ENCODE data around the gene MAPKBP1.

Gene MAPKBP1

DNA sequence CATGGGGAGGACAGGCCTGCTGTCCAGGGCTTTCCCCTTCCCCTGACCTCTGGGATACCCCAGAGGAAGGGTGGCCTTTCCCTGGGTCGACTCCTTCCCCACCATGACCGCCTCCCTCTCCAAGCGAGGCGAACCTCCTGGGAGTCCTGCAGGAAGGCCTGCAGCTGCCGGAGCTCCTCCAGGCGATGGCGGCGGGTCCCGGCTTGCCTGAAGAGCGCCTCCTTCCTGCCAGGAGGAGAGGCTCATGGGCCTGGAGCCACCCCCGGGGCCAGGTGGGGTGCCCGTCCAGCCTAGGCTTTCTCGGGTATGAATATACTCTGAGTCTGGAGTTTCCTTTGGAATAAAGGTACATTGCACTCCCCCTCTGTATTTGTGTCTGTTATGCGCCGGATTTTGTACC lies 84.5 kb downstream of the MAPKBP1 start:
- no peaks in the 10 kb centered on the region for H3K36me3 ChIP-seq (ENCODE audit: control insufficient read depth, insufficient read depth, low read length)
- H3K4me1 ChIP-seq (ENCODE audit: control insufficient read depth, insufficient read depth, low read length), result no peaks in the 10 kb centered on the region
- no peaks in the 10 kb centered on the region for H3K27me3 ChIP-seq (ENCODE audit: control insufficient read depth, insufficient read depth, low read length)
- no peaks in the 10 kb centered on the region for H3K9me3 ChIP-seq (ENCODE audit: control insufficient read depth, insufficient read depth, low read length)
- no peak overlapping the region for H3K4me3 ChIP-seq (ENCODE audit: low read depth, low read length)
- H3K9ac ChIP-seq (ENCODE audit: low read depth, low read length), result no peak overlapping the region

DNA sequence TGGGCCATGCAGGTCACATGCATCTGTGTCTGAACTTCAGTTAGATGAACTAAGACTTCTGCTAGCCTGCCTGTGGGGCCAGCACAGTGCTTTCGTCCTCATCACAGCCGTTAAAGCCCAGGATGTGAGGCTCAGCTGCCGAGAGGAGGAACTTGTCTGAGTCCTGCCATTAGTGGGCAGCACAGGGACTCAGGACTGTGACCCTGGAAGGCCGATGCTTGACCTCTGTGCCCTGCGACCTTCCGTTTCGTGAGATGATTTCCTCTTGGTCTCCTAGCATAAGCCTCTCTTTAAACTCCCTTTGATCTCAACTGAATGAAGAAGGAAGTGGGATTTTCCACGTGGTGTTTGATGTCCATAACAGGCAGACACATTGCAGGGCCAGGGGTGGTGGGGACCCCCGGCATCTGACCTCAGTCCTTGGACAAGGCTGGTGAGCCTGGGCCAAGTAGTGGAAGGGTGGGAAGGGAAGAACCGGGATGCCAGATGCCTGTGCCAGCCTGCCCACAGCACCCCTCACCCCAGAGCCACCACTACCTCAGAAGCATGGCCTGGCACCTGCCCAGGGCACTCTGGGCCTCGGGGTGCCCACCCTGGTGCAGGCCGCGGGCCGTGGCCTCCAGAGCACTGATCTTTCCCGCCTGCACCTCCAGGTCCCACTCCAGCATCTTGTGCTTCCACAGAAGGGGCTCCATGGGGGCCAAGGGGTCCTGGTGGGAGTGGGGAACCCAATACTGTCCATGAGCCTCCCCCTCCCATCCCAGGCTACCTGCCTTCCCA lies 86.0 kb downstream of the MAPKBP1 start:
- Histone ChIP-seq H3K36me3 (ENCODE audit: control insufficient read depth, insufficient read depth, low read length) (no peaks in the 10 kb centered on the region), H3K9me3 (ENCODE audit: control insufficient read depth, insufficient read depth, low read length) (no peaks in the 10 kb centered on the region), H3K27me3 (ENCODE audit: control insufficient read depth, insufficient read depth, low read length) (no peaks in the 10 kb centered on the region), H3K9ac (ENCODE audit: low read depth, low read length) (no peak overlapping the region), H3K4me1 (ENCODE audit: control insufficient read depth, insufficient read depth, low read length) (no peaks in the 10 kb centered on the region), H3K4me3 (ENCODE audit: low read depth, low read length) (no peak overlapping the region)

DNA sequence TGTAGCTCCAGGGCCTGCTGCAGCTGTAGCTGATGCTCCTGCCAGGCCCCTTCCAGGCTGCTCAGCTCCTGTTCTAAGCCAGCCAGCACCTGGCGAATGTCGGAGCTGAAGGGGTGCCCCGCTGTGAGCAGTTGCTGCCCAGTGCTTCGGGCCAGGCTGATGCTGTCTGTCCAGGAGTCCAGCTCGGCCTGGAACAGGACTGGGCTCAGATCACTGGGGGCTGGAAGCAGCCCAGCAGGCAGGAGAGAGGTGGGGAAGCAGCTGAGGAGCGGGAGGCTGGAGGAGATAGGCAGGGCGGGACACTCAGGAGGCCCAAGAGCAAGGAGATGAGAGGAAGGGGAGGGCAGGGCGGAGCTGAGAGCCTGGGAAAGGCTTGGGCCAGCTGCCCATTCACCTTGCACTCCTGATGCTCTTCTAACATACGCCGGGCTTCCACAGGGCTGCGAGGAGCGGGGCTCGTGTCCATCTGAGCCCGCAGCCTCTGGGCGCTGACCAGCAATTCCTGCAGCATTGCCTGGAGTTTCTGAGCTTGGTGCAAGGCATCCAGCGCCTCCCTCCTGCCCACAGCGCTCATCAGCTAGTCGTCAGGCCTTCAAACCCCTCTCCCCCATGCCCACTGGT lies 87.6 kb downstream of the MAPKBP1 start:
- H3K9me3 ChIP-seq (ENCODE audit: control insufficient read depth, insufficient read depth, low read length), result no peaks in the 10 kb centered on the region
- H3K4me1 ChIP-seq (ENCODE audit: control insufficient read depth, insufficient read depth, low read length), result no peaks in the 10 kb centered on the region
- H3K9ac ChIP-seq (ENCODE audit: low read depth, low read length), result no peak overlapping the region
- H3K36me3 ChIP-seq (ENCODE audit: control insufficient read depth, insufficient read depth, low read length), result no peaks in the 10 kb centered on the region
- no peaks in the 10 kb centered on the region for H3K27me3 ChIP-seq (ENCODE audit: control insufficient read depth, insufficient read depth, low read length)
- H3K4me3 ChIP-seq (ENCODE audit: low read depth, low read length), result no peak overlapping the region

- Histone ChIP-seq H3K27me3 (ENCODE audit: control insufficient read depth, insufficient read depth, low read length) (no peaks in the 10 kb centered on the region), H3K9ac (ENCODE audit: low read depth, low read length) (no peak overlapping the region), H3K36me3 (ENCODE audit: control insufficient read depth, insufficient read depth, low read length) (no peaks in the 10 kb centered on the region), H3K4me3 (ENCODE audit: low read depth, low read length) (no peak overlapping the region), H3K9me3 (ENCODE audit: control insufficient read depth, insufficient read depth, low read length) (no peaks in the 10 kb centered on the region), H3K4me1 (ENCODE audit: control insufficient read depth, insufficient read depth, low read length) (no peaks in the 10 kb centered on the region)
These were observed 88.3 kb downstream of the MAPKBP1 start for GRCh38 chr15:41862515-41863116.

DNA sequence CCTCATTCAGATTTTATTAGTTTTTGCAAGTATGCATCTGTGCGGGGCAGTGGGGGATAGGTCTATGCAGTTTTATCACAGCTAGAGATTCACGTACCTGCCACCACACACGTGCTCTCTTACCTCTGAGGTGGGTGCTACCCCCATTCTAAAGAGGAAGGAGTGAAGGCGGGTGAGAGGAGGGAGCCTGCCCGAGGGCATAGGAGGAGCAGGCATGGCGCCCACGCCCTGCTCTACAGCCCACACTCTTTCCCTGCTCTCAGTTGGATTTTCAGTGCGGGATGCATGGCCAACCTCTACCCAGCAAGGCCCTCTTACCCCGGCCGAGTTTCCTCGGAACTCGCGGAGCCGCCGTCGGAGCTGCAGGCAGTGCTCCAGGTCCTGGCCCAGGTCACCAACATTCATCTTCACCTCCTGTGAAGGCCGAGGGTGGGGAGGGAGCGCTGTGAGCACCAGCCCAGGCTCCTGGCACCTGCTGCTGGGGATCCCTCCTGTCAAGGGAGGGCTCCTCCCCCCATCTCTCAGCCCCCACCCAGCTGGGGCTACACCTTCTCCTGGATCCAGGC lies 91.3 kb downstream of the MAPKBP1 start:
- Histone ChIP-seq H3K4me1 (ENCODE audit: control insufficient read depth, insufficient read depth, low read length) (no peaks in the 10 kb centered on the region), H3K9me3 (ENCODE audit: control insufficient read depth, insufficient read depth, low read length) (no peaks in the 10 kb centered on the region), H3K27me3 (ENCODE audit: control insufficient read depth, insufficient read depth, low read length) (no peaks in the 10 kb centered on the region), H3K36me3 (ENCODE audit: control insufficient read depth, insufficient read depth, low read length) (no peaks in the 10 kb centered on the region), H3K4me3 (ENCODE audit: low read depth, low read length) (no peak overlapping the region), H3K9ac (ENCODE audit: low read depth, low read length) (no peak overlapping the region)

DNA sequence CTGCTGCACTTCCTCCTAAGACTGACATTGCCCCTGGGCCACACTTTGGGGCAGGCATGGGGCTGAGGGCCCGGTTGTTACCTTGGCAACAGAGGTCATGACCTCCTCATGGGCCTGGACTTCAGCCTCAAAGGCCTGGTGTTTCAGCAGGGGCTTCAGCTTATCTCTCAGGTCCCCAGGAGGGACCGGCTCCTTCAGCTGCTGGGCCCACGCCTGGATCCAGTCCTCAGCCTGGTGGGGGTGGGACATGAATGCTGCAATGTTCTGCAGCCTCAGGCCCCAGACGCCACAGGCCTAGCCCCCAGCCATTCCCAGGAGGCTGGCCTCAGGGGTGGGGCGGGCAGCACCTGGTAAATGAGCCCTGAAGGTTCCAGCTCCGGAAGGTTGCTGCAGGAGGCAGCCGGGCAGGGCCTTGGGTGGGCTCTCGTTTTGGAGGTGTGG lies 92.0 kb downstream of the MAPKBP1 start:
- no peaks in the 10 kb centered on the region for H3K36me3 ChIP-seq (ENCODE audit: control insufficient read depth, insufficient read depth, low read length)
- no peak overlapping the region for H3K9ac ChIP-seq (ENCODE audit: low read depth, low read length)
- H3K27me3 ChIP-seq (ENCODE audit: control insufficient read depth, insufficient read depth, low read length), result no peaks in the 10 kb centered on the region
- no peaks in the 10 kb centered on the region for H3K9me3 ChIP-seq (ENCODE audit: control insufficient read depth, insufficient read depth, low read length)
- H3K4me1 ChIP-seq (ENCODE audit: control insufficient read depth, insufficient read depth, low read length), result no peaks in the 10 kb centered on the region
- H3K4me3 ChIP-seq (ENCODE audit: low read depth, low read length), result no peak overlapping the region

DNA sequence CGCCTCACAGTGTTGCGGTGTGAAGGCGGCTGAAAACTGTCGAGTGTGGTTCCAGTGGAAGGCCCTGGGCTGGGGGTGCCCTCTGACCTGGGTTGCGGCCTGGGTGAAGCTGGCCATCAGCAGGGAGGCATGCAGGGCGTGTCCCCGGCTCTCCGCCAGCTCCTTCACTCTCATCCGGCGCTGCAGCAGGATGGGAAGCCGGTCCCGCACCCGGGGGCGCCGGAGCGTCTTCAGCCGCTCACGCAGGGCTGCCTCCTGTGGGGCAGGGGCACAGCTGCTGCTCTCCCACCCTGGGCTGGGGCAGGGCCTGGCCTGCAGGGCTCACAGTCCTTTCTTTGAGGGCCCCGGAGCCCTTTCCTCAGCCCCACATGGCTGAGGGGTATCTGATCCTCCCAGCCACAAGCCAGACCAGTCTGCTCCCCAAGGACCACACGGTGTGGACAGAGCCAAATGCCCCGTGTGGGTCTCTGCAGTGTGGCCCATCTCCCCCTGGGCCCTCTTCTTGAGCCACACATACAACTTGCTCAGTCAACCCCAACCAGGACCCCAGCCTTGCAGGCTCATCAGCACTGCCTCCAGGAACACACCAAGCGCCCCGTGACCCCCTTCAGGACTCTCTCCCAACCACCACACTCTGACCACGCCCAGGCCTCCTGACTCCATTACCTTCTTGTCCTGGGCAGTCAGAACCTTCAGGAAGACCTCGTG lies 92.7 kb downstream of the MAPKBP1 start:
- no peak overlapping the region for H3K4me3 ChIP-seq (ENCODE audit: low read depth, low read length)
- H3K4me1 ChIP-seq (ENCODE audit: control insufficient read depth, insufficient read depth, low read length), result no peaks in the 10 kb centered on the region
- H3K27me3 ChIP-seq (ENCODE audit: control insufficient read depth, insufficient read depth, low read length), result no peaks in the 10 kb centered on the region
- no peaks in the 10 kb centered on the region for H3K9me3 ChIP-seq (ENCODE audit: control insufficient read depth, insufficient read depth, low read length)
- no peak overlapping the region for H3K9ac ChIP-seq (ENCODE audit: low read depth, low read length)
- H3K36me3 ChIP-seq (ENCODE audit: control insufficient read depth, insufficient read depth, low read length), result no peaks in the 10 kb centered on the region

- no peaks in the 10 kb centered on the region for H3K27me3 ChIP-seq (ENCODE audit: control insufficient read depth, insufficient read depth, low read length)
- H3K9me3 ChIP-seq (ENCODE audit: control insufficient read depth, insufficient read depth, low read length), result no peaks in the 10 kb centered on the region
- H3K9ac ChIP-seq (ENCODE audit: low read depth, low read length), result no peak overlapping the region
- H3K4me3 ChIP-seq (ENCODE audit: low read depth, low read length), result no peak overlapping the region
- no peaks in the 10 kb centered on the region for H3K4me1 ChIP-seq (ENCODE audit: control insufficient read depth, insufficient read depth, low read length)
- no peaks in the 10 kb centered on the region for H3K36me3 ChIP-seq (ENCODE audit: control insufficient read depth, insufficient read depth, low read length)
These were observed 94.0 kb downstream of the MAPKBP1 start for GRCh38 chr15:41868321-41868720.

- Histone ChIP-seq H3K4me1 (ENCODE audit: control insufficient read depth, insufficient read depth, low read length) (no peaks in the 10 kb centered on the region), H3K4me3 (ENCODE audit: low read depth, low read length) (no peak overlapping the region), H3K36me3 (ENCODE audit: control insufficient read depth, insufficient read depth, low read length) (no peaks in the 10 kb centered on the region), H3K27me3 (ENCODE audit: control insufficient read depth, insufficient read depth, low read length) (no peaks in the 10 kb centered on the region), H3K9me3 (ENCODE audit: control insufficient read depth, insufficient read depth, low read length) (no peaks in the 10 kb centered on the region), H3K9ac (ENCODE audit: low read depth, low read length) (no peak overlapping the region)
These were observed 95.7 kb downstream of the MAPKBP1 start for GRCh38 chr15:41869770-41870688.

- Histone ChIP-seq H3K27me3 (ENCODE audit: control insufficient read depth, insufficient read depth, low read length) (no peaks in the 10 kb centered on the region), H3K9me3 (ENCODE audit: control insufficient read depth, insufficient read depth, low read length) (no peaks in the 10 kb centered on the region), H3K36me3 (ENCODE audit: control insufficient read depth, insufficient read depth, low read length) (no peaks in the 10 kb centered on the region), H3K9ac (ENCODE audit: low read depth, low read length) (no peak overlapping the region), H3K4me3 (ENCODE audit: low read depth, low read length) (no peak overlapping the region), H3K4me1 (ENCODE audit: control insufficient read depth, insufficient read depth, low read length) (no peaks in the 10 kb centered on the region)
These were observed 96.4 kb downstream of the MAPKBP1 start for GRCh38 chr15:41870689-41871081.

Measured in iPS-15b (cell line).